Tibial nerve (tissue), 4 donors: ENCODE results near the gene LRP4. TPM values are rescaled to one million over a fixed set of nuclear protein-coding genes. Genes with fewer than 3 reads are reported as not detected.

Experiments
- DNase-seq, 2 donors: peaks; one replicate each; pipeline ENCODE4 v3.0.0-alpha.2; 2019; ENCODE audit warnings: low spot score in 2 of 2
- H3K27ac ChIP-seq, 4 donors: fragments of 200-600 bp; sonication (generic) in 3 of 4; one replicate each; pipeline ENCODE4 v1.5.1; 2017 to 2019; ENCODE audit warnings: mild to moderate bottlenecking in 1 of 4
- H3K27me3 ChIP-seq, 2 donors: fragments of 200-600 bp; sonication (generic) in 1 of 2; one replicate each; pipeline versions ENCODE4 v1.5.1 to v1.6.0; 2017 to 2019
- H3K36me3 ChIP-seq, 3 donors: fragments of 200-600 bp; sonication (generic); one replicate each; pipeline ENCODE4 v1.5.1; 2018 to 2019
- H3K4me1 ChIP-seq, 4 donors: fragments of 200-600 bp; sonication (generic) in 3 of 4; one replicate each; pipeline ENCODE4 v1.5.1; 2017 to 2019
- H3K4me3 ChIP-seq, 4 donors: fragments of 200-600 bp; sonication (generic) in 3 of 4; one replicate each; pipeline ENCODE4 v1.5.1; 2017 to 2019; ENCODE audit warnings: mild to moderate bottlenecking in 1 of 4, moderate library complexity in 1 of 4
- H3K9me3 ChIP-seq, 4 donors: fragments of 200-600 bp; sonication (generic) in 3 of 4; one replicate each; pipeline ENCODE4 v1.5.1; 2017 to 2019
- CTCF ChIP-seq, 5 experiments: fragments of 200-600 bp in 3 of 5; fragments of 450-650 bp in 2 of 5; sonication (generic) in 3 of 5; IDR thresholded peaks; one replicate each; pipeline ENCODE4 v1.5.1; 2016 to 2019; ENCODE audit warnings: antibody characterized with exemption in 5 of 5, mild to moderate bottlenecking in 3 of 5, moderate library complexity in 2 of 5
- EP300 ChIP-seq, 2 donors: sonication (generic); formaldehyde crosslinking; IDR thresholded peaks; one replicate each; pipeline ENCODE4 v1.6.1; 2017; ENCODE audit warnings: antibody characterized with exemption in 2 of 2, mild to moderate bottlenecking in 1 of 2
- POLR2A ChIP-seq, 2 donors: fragments of 450-650 bp; IDR thresholded peaks; one replicate each; pipeline ENCODE4 v1.6.1; 2017; ENCODE audit warnings: antibody characterized with exemption in 2 of 2, mild to moderate bottlenecking in 2 of 2, moderate library complexity in 2 of 2
- WGBS, 2 donors: methylation state at CpG; one replicate each; pipeline ENCODE4 v1.1.5; 2018; 5-methylcytosine and 5-hydroxymethylcytosine counted together
- total RNA-seq, 4 donors: library from RNA; depleted of rRNA; stranded (reverse); fragments of >200 nt; gene quantifications; one replicate each; pipeline ENCODE4 v1.1.0, GENCODE V29; 2016

The LRP4 gene
- total RNA-seq, 4 donors from 2014 or later = 24.3 to 105 (median 52.9) TPM

- 93 to 98% methylated on average over 2 of the region's 2 CpGs for WGBS, 2 donors
- no peak for TF ChIP-seq POLR2A (IDR thresholded peaks at IDR 0.05)
- TF ChIP-seq EP300 (IDR thresholded peaks at IDR 0.05) = no peak
- TF ChIP-seq CTCF (IDR thresholded peaks at IDR 0.05) = no peak
- DNase-seq = no peak
- peaks cover 0 to 35% (median 0%) of the 10 kb centered on the region in 3 donors for H3K36me3 ChIP-seq
- H3K27ac ChIP-seq = no peak overlapping the region
- no peaks in the 10 kb centered on the region for H3K4me1 ChIP-seq
- H3K9me3 ChIP-seq = no peaks in the 10 kb centered on the region
- no peaks in the 10 kb centered on the region for H3K27me3 ChIP-seq
- no peak overlapping the region for H3K4me3 ChIP-seq
These were observed 27.7 kb downstream of the LRP4 start for GRCh38 chr11:46890665-46891064.

GRCh38 chr11:46889689-46890475 is 28.5 kb downstream of the LRP4 start:
- Histone ChIP-seq H3K36me3 (peaks cover 0 to 39% (median 0%) of the 10 kb centered on the region in 3 donors), H3K4me1 (no peaks in the 10 kb centered on the region), H3K27me3 (no peaks in the 10 kb centered on the region), H3K27ac (no peak overlapping the region), H3K4me3 (no peak overlapping the region), H3K9me3 (no peaks in the 10 kb centered on the region)
- WGBS, 2 donors = 69 to 70% methylated on average over 22 to 23 of the region's 23 CpGs
- TF ChIP-seq EP300 (IDR thresholded peaks at IDR 0.05) (peak in 1 of 2 donors; percentile 43), POLR2A (IDR thresholded peaks at IDR 0.05) (no peak), CTCF (IDR thresholded peaks at IDR 0.05) (peak; percentile 75 to 93 (median 88))
- DNase-seq = peak; percentile 73 to 97

- H3K27me3 ChIP-seq = no peaks in the 10 kb centered on the region
- H3K4me3 ChIP-seq = no peak overlapping the region
- WGBS, 2 donors = 74 to 94% methylated on average over 7 of the region's 7 CpGs
- no peaks in the 10 kb centered on the region for H3K4me1 ChIP-seq
- no peaks in the 10 kb centered on the region for H3K9me3 ChIP-seq
- TF ChIP-seq POLR2A (IDR thresholded peaks at IDR 0.05) = no peak
- TF ChIP-seq CTCF (IDR thresholded peaks at IDR 0.05) = no peak
- TF ChIP-seq EP300 (IDR thresholded peaks at IDR 0.05) = no peak
- no peak for DNase-seq
- peaks cover 0 to 35% (median 0%) of the 10 kb centered on the region in 3 donors for H3K36me3 ChIP-seq
- H3K27ac ChIP-seq = no peak overlapping the region
These were observed 29.1 kb downstream of the LRP4 start for GRCh38 chr11:46889251-46889650.

- Histone ChIP-seq H3K4me1 (no peaks in the 10 kb centered on the region), H3K4me3 (no peak overlapping the region), H3K27ac (no peak overlapping the region), H3K9me3 (no peaks in the 10 kb centered on the region), H3K27me3 (no peaks in the 10 kb centered on the region), H3K36me3 (peaks cover 0 to 33% (median 0%) of the 10 kb centered on the region in 3 donors)
- TF ChIP-seq CTCF (IDR thresholded peaks at IDR 0.05) (no peak), POLR2A (IDR thresholded peaks at IDR 0.05) (no peak), EP300 (IDR thresholded peaks at IDR 0.05) (no peak)
- WGBS, 2 donors = 89 to 91% methylated on average over 5 of the region's 5 CpGs
- no peak for DNase-seq
These were observed 29.7 kb downstream of the LRP4 start for GRCh38 chr11:46888636-46889035.

GRCh38 chr11:46886211-46886610 is 32.1 kb downstream of the LRP4 start:
- peaks cover 0 to 41% (median 0%) of the 10 kb centered on the region in 3 donors for H3K36me3 ChIP-seq
- no peaks in the 10 kb centered on the region for H3K9me3 ChIP-seq
- 82 to 87% methylated on average over 11 of the region's 11 CpGs for WGBS, 2 donors
- H3K4me1 ChIP-seq = no peaks in the 10 kb centered on the region
- H3K27me3 ChIP-seq = no peaks in the 10 kb centered on the region
- TF ChIP-seq CTCF (IDR thresholded peaks at IDR 0.05) (no peak), EP300 (IDR thresholded peaks at IDR 0.05) (no peak), POLR2A (IDR thresholded peaks at IDR 0.05) (no peak)
- no peak overlapping the region for H3K4me3 ChIP-seq
- no peak for DNase-seq
- H3K27ac ChIP-seq = no peak overlapping the region
